SU-DHL-6 (cell line): ENCODE measurements around the gene SPINK7.

Source experiments
- H2AFZ ChIP-seq: fragments of 200-600 bp; sonication (generic); 2 replicates; pipeline ENCODE4 v1.6.1; 2014; ENCODE audit warnings: low read depth, mild to moderate bottlenecking, moderate library complexity, mixed read lengths, antibody characterized with exemption, low read length; ENCODE audit not compliant: severe bottlenecking
- H3F3A ChIP-seq: fragments of 200-600 bp; shearing (Covaris generic); 2 replicates; pipeline ENCODE4 v1.6.0; 2016; ENCODE audit warnings: antibody characterized with exemption, mild to moderate bottlenecking; ENCODE audit not compliant: insufficient read depth
- H3K27ac ChIP-seq: fragments of 200-600 bp; sonication (generic); 2 replicates; pipeline ENCODE4 v1.5.1; 2016; ENCODE audit warnings: low read depth, mild to moderate bottlenecking, low read length, moderate library complexity, mixed read lengths
- H3K27me3 ChIP-seq: fragments of 200-600 bp; sonication (generic), shearing (Covaris generic); 2 replicates; pipeline ENCODE4 v1.6.0; 2014; ENCODE audit warnings: mild to moderate bottlenecking, low read length
- H3K36me3 ChIP-seq: fragments of 200-600 bp; sonication (generic); 2 replicates; pipeline ENCODE4 v1.6.1; 2014; ENCODE audit warnings: mild to moderate bottlenecking, low read length, mixed read lengths
- H3K4me2 ChIP-seq: fragments of 300-600, 200-600 bp; shearing (Covaris generic), sonication (generic); 2 replicates; pipeline ENCODE4 v1.6.0; 2014; ENCODE audit warnings: low read length, low read depth, mild to moderate bottlenecking; ENCODE audit not compliant: poor library complexity, severe bottlenecking
- H3K4me3 ChIP-seq: fragments of 200-600 bp; sonication (generic); 2 replicates; pipeline ENCODE4 v1.5.1; 2014; ENCODE audit warnings: antibody characterized with exemption, low read length, mild to moderate bottlenecking, mixed read lengths; ENCODE audit not compliant: insufficient read depth, poor library complexity, severe bottlenecking
- H3K79me2 ChIP-seq: fragments of 200-600 bp; sonication (generic); 2 replicates; pipeline ENCODE4 v1.6.1; 2014; ENCODE audit warnings: mild to moderate bottlenecking, low read length, moderate library complexity; ENCODE audit not compliant: insufficient read depth
- H3K9ac ChIP-seq: fragments of 200-600 bp; sonication (generic); 2 replicates; pipeline ENCODE4 v1.7.0; 2014; ENCODE audit warnings: mild to moderate bottlenecking, low read length
- H3K9me2 ChIP-seq: fragments of 200-600 bp; sonication (generic); replicated peaks from 2 replicates; pipeline ENCODE4 v1.6.1; 2014; ENCODE audit warnings: low read length; ENCODE audit not compliant: insufficient read depth
- H3K9me3 ChIP-seq: fragments of 200-600 bp; sonication (generic); 2 replicates; pipeline ENCODE4 v1.6.1; 2014; ENCODE audit warnings: low read length, mixed read lengths; ENCODE audit not compliant: insufficient read depth
- H4K20me1 ChIP-seq: fragments of 200-600 bp; sonication (generic); 2 replicates; pipeline ENCODE4 v1.6.1; 2014; ENCODE audit warnings: low read depth, mild to moderate bottlenecking, antibody characterized with exemption, low read length, moderate library complexity, mixed read lengths
- EZH2phosphoT487 ChIP-seq: fragments of 200-600 bp; sonication (generic), shearing (Covaris generic); conservative IDR thresholded peaks from 2 replicates; pipeline ENCODE4 v1.6.1; 2018; ENCODE audit warnings: mild to moderate bottlenecking, antibody characterized with exemption, low read length, moderate library complexity, mixed read lengths
- TF ChIP-seq, protein P1 (sequence below): fragments of 200-600 bp; sonication (generic); IDR thresholded peaks from one replicate; pipeline ENCODE4 v1.5.1; 2017; ENCODE audit warnings: antibody characterized with exemption, mild to moderate bottlenecking, low read length, moderate library complexity; ENCODE audit not compliant: insufficient read depth, poor library complexity, severe bottlenecking

Gene SPINK7

DNA sequence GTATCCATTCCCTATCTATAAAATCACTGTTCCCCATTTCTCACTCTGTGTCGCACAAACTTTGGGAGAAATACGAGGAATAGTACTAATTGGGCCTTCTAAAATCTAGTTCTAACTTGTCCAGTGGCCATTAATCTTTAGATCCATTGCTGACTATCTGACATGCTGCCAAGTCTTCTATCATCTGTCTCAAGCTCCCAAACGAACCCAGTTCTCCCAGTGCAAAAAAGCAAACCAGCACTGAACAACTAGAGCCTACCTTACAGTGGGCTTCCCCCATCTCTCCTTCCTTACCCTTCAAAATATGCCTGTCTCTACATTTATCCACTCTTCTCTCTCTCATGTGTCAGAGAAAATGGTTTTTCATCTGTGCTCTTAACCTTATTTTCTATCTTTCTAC, 3.2 kb upstream of the SPINK7 start:
- H3K4me2 ChIP-seq: no peak overlapping the region
- no peaks in the 10 kb centered on the region for H3K9me3 ChIP-seq
- H2AFZ ChIP-seq: no peak overlapping the region
- H3K79me2 ChIP-seq: no peaks in the 10 kb centered on the region
- no peak overlapping the region for H3K9ac ChIP-seq
- no peak for TF ChIP-seq EZH2phosphoT487
- TF ChIP-seq, protein P1, sequence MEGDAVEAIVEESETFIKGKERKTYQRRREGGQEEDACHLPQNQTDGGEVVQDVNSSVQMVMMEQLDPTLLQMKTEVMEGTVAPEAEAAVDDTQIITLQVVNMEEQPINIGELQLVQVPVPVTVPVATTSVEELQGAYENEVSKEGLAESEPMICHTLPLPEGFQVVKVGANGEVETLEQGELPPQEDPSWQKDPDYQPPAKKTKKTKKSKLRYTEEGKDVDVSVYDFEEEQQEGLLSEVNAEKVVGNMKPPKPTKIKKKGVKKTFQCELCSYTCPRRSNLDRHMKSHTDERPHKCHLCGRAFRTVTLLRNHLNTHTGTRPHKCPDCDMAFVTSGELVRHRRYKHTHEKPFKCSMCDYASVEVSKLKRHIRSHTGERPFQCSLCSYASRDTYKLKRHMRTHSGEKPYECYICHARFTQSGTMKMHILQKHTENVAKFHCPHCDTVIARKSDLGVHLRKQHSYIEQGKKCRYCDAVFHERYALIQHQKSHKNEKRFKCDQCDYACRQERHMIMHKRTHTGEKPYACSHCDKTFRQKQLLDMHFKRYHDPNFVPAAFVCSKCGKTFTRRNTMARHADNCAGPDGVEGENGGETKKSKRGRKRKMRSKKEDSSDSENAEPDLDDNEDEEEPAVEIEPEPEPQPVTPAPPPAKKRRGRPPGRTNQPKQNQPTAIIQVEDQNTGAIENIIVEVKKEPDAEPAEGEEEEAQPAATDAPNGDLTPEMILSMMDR: no peak
- H3F3A ChIP-seq: no peaks in the 10 kb centered on the region
- H3K27ac ChIP-seq: no peak overlapping the region
- no peak overlapping the region for H3K4me3 ChIP-seq
- no peaks in the 10 kb centered on the region for H3K9me2 ChIP-seq
- no peaks in the 10 kb centered on the region for H3K27me3 ChIP-seq
- no peaks in the 10 kb centered on the region for H4K20me1 ChIP-seq
- H3K36me3 ChIP-seq: no peaks in the 10 kb centered on the region

DNA sequence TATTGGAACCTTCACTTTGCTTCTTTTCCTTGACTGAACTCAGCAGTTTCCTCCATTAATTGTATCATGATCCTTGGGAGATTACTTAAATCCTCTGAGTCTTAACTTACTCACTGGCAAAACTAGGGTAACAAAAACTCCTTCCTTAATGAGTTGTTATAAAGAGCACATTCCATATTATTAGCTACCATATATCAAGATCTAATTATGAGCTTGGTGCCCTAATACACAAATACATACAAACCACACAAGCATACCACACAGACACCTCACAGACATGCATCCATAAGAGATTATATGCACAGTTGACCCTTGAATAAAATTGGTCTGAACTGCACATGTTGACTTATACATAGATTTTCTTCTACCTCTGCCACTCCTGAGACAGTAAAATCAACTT, 2.5 kb upstream of the SPINK7 start:
- TF ChIP-seq, protein P1: no peak
- no peak for TF ChIP-seq EZH2phosphoT487
- H3K9me3 ChIP-seq: no peaks in the 10 kb centered on the region
- H3K4me3 ChIP-seq: no peak overlapping the region
- H3K4me2 ChIP-seq: no peak overlapping the region
- H3K27me3 ChIP-seq: no peaks in the 10 kb centered on the region
- no peak overlapping the region for H3K27ac ChIP-seq
- H4K20me1 ChIP-seq: no peaks in the 10 kb centered on the region
- no peak overlapping the region for H2AFZ ChIP-seq
- no peaks in the 10 kb centered on the region for H3F3A ChIP-seq
- H3K79me2 ChIP-seq: no peaks in the 10 kb centered on the region
- H3K9me2 ChIP-seq: no peaks in the 10 kb centered on the region
- H3K9ac ChIP-seq: no peak overlapping the region
- no peaks in the 10 kb centered on the region for H3K36me3 ChIP-seq

GRCh38 chr5:148311484-148311883, 739 bp upstream of the SPINK7 start:
- H3K27ac ChIP-seq: no peak overlapping the region
- no peak overlapping the region for H3K9ac ChIP-seq
- H3K9me3 ChIP-seq: no peaks in the 10 kb centered on the region
- H3K79me2 ChIP-seq: no peaks in the 10 kb centered on the region
- H3K36me3 ChIP-seq: no peaks in the 10 kb centered on the region
- H3F3A ChIP-seq: no peaks in the 10 kb centered on the region
- H3K4me2 ChIP-seq: no peak overlapping the region
- H3K27me3 ChIP-seq: no peaks in the 10 kb centered on the region
- no peak for TF ChIP-seq EZH2phosphoT487
- TF ChIP-seq, protein P1: no peak
- H3K9me2 ChIP-seq: no peaks in the 10 kb centered on the region
- no peak overlapping the region for H2AFZ ChIP-seq
- no peak overlapping the region for H3K4me3 ChIP-seq
- H4K20me1 ChIP-seq: no peaks in the 10 kb centered on the region
